Ectodermal cell (in vitro differentiated cells): ENCODE data around the gene CEACAM3.

Experiments
- H3K27ac ChIP-seq: 2 replicates; pipeline ENCODE4 v1.7.0; 2013; ENCODE audit warnings: mild to moderate bottlenecking, low read depth, low read length; ENCODE audit not compliant: insufficient read depth, poor library complexity, severe bottlenecking
- H3K27me3 ChIP-seq: 2 replicates; pipeline ENCODE4 v1.7.0; 2013; ENCODE audit warnings: mild to moderate bottlenecking, low read length; ENCODE audit not compliant: insufficient read depth, control insufficient read depth, poor library complexity, severe bottlenecking
- H3K36me3 ChIP-seq: one replicate; pipeline ENCODE4 v1.7.0; 2013; ENCODE audit warnings: low read length; ENCODE audit not compliant: control insufficient read depth, insufficient read depth
- H3K4me1 ChIP-seq: one replicate; pipeline ENCODE4 v1.7.0; 2013; ENCODE audit warnings: low read length; ENCODE audit not compliant: control insufficient read depth, insufficient read depth
- H3K4me3 ChIP-seq: 2 replicates; pipeline ENCODE4 v1.7.0; 2013; ENCODE audit warnings: low read depth, low read length, control low read depth; ENCODE audit not compliant: insufficient read depth
- H3K9me3 ChIP-seq: 2 replicates; pipeline ENCODE4 v1.7.0; 2013; ENCODE audit warnings: mild to moderate bottlenecking, low read length, moderate library complexity; ENCODE audit not compliant: control insufficient read depth
- WGBS, 2 experiments: methylation state at CpG; one replicate each; pipeline ENCODE4 v1.1.7; 2013; ENCODE audit warnings: missing lambda C conversion rate in 2 of 2; 5-methylcytosine and 5-hydroxymethylcytosine counted together

Gene CEACAM3

DNA sequence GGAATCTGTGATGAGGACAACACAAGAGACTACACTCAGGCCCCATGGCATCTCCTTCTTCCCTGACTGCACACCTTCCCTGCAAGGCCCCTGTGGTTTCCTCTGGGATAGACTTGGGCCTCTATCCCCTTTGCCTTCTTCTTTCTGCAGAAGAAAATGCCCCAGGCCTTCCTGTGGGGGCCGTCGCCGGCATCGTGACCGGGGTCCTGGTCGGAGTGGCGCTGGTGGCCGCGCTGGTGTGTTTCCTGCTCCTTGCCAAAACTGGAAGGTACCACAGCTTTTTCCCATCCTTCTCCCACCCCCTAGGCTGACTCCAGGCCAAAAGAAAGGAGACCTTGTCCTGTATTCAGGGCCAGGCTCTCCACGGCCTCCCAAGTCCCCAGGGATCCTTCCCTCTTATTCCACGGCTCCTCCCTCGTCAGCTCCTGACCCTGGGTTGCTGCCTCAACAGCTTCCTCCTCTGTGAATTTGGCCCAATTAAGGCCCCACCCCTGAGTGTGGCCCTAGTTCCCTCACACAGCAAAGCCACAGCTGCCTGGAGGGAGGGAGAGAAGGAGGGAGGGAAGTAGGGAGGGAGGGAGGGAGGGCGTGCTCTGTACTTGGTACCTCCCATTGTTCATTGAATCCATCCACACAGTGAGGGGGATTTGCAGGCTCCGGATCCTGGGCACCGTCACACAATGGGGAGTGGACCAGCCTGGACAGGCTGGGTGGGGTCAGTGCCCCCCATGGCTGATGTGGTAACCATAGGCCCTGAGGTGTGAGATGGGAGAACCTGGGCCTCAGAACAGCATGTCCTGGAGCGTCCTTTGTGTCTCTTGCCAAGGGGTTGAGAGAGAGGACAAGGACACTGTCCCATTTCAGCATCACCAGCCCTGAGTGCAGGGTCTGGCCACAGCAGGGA is 12.5 kb downstream of the CEACAM3 start:
- Histone ChIP-seq H3K27ac (no peak overlapping the region), H3K36me3 (no peaks in the 10 kb centered on the region), H3K27me3 (no peaks in the 10 kb centered on the region), H3K9me3 (no peaks in the 10 kb centered on the region), H3K4me3 (no peak overlapping the region), H3K4me1 (no peaks in the 10 kb centered on the region)
- 81 to 83% methylated on average over 15 to 16 of the region's 16 CpGs for WGBS, 2 experiments

DNA sequence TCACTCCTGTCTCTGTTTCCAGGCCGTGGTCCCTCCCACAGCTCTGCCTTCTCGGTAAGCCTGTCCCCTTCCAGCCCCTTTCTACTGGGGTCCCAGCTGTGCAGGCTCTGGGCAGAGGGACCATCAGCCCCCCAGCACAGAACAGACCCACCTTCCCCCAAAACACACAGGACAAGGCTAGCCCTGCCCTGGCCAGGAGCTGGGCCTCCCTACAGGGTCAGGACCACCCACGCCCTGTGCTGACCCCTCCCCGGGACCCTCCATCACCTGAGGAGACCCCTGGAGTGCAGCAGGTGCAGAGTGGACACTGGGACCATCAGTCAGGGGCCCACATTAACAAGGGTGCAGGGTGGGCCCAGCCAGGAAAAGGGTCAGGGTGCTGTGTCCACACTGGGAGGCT is 13.9 kb downstream of the CEACAM3 start:
- WGBS, 2 experiments: 81 to 83% methylated on average over 4 of the region's 4 CpGs
- Histone ChIP-seq H3K27me3 (no peaks in the 10 kb centered on the region), H3K4me3 (no peak overlapping the region), H3K9me3 (no peaks in the 10 kb centered on the region), H3K27ac (no peak overlapping the region), H3K36me3 (no peaks in the 10 kb centered on the region), H3K4me1 (no peaks in the 10 kb centered on the region)

DNA sequence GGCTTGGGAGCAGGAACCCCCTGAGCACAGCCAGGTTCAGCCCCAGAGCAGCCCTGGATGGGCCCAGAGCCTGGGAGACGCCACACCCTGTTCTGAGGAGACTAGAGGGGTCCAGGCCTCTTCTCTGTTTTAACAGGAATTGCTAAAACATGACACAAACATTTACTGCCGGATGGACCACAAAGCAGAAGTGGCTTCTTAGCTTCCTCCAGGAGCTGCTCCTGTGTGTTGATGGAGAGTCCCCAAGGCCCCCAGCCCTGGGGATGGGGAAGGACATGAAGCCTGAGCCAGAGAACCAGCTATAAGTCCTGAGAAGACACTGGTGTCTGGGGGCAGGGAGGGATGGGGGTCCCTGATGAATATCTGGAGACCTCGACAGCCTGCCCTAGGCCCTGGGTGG is 14.6 kb downstream of the CEACAM3 start:
- Histone ChIP-seq H3K9me3 (no peaks in the 10 kb centered on the region), H3K4me1 (no peaks in the 10 kb centered on the region), H3K36me3 (no peaks in the 10 kb centered on the region), H3K27me3 (no peaks in the 10 kb centered on the region), H3K4me3 (no peak overlapping the region), H3K27ac (no peak overlapping the region)
- WGBS, 2 experiments: 70 to 76% methylated on average over 3 of the region's 3 CpGs

DNA sequence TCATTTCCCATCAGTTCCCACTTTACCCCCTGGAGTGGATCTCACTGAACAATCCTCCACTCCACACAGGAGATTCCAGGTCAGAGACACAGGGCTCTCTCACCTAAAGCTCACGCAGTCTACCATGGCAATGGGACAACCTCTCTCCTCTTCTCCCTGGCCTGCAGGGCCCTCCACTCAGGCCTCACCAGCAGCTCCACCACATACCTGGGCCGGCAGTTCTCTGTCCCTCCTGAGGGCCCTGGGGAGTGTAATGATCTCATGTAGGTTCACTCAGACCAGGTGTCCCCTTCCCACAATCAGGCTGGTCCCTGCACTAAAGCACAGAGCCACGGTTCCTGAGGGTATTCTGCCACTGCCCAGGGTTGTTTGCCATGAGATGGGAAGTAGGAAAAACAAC is 15.6 kb downstream of the CEACAM3 start:
- 60 to 78% methylated on average over 3 of the region's 3 CpGs for WGBS, 2 experiments
- Histone ChIP-seq H3K36me3 (no peaks in the 10 kb centered on the region), H3K4me3 (no peak overlapping the region), H3K27me3 (no peaks in the 10 kb centered on the region), H3K27ac (no peak overlapping the region), H3K9me3 (no peaks in the 10 kb centered on the region), H3K4me1 (no peaks in the 10 kb centered on the region)

DNA sequence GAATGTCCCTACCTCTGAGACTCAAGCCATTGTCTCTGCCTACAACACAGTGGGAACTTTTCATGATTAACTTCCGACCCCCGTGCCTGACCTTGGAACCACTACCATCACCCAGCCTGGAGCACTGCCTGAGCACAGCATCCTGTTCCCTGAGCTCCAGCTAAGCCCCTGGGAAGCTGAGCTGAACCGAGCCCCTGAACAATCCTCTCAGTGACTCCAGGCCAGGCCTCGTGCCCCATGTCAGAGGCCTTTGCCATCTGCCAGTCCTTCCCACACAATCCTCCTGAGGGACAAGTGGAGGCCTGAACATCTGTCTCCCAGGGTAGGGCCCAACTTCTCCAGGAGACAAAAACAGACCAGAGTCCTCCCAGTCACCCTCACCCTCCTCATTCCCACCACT is 17.5 kb downstream of the CEACAM3 start:
- H3K36me3 ChIP-seq: no peaks in the 10 kb centered on the region
- H3K27ac ChIP-seq: no peak overlapping the region
- H3K27me3 ChIP-seq: no peaks in the 10 kb centered on the region
- H3K9me3 ChIP-seq: no peaks in the 10 kb centered on the region
- H3K4me1 ChIP-seq: no peaks in the 10 kb centered on the region
- 51 to 55% methylated on average over 4 of the region's 4 CpGs for WGBS, 2 experiments
- no peak overlapping the region for H3K4me3 ChIP-seq

DNA sequence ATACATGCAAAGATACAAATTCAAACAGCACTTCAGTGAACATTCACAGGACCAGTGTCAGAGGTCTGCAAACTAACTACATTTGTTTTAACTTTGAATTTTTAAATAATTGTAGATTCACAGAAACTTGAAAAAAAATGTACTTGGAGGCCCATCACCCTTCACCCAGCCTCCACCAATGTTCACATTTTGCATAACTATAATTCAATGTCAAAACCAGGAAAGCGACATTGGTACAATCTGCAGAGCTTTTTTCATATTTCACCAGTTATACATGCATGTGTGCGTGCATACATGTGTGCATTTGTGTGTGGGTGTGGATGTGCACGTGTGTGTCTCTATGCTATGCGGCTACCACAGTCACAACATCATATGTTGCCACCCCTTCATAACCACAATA is 18.9 kb downstream of the CEACAM3 start:
- no peak overlapping the region for H3K4me3 ChIP-seq
- H3K27ac ChIP-seq: no peak overlapping the region
- WGBS, 2 experiments: 63 to 79% methylated on average over 1 to 2 of the region's 4 CpGs
- H3K9me3 ChIP-seq: no peaks in the 10 kb centered on the region
- no peaks in the 10 kb centered on the region for H3K4me1 ChIP-seq
- H3K36me3 ChIP-seq: no peaks in the 10 kb centered on the region
- no peaks in the 10 kb centered on the region for H3K27me3 ChIP-seq

GRCh38 chr19:41816761-41817160 is 20.4 kb downstream of the CEACAM3 start:
- no peak overlapping the region for H3K4me3 ChIP-seq
- no peaks in the 10 kb centered on the region for H3K27me3 ChIP-seq
- no peak overlapping the region for H3K27ac ChIP-seq
- no peaks in the 10 kb centered on the region for H3K4me1 ChIP-seq
- H3K36me3 ChIP-seq: no peaks in the 10 kb centered on the region
- H3K9me3 ChIP-seq: no peaks in the 10 kb centered on the region
- 91 to 95% methylated on average over 2 of the region's 2 CpGs for WGBS, 2 experiments

DNA sequence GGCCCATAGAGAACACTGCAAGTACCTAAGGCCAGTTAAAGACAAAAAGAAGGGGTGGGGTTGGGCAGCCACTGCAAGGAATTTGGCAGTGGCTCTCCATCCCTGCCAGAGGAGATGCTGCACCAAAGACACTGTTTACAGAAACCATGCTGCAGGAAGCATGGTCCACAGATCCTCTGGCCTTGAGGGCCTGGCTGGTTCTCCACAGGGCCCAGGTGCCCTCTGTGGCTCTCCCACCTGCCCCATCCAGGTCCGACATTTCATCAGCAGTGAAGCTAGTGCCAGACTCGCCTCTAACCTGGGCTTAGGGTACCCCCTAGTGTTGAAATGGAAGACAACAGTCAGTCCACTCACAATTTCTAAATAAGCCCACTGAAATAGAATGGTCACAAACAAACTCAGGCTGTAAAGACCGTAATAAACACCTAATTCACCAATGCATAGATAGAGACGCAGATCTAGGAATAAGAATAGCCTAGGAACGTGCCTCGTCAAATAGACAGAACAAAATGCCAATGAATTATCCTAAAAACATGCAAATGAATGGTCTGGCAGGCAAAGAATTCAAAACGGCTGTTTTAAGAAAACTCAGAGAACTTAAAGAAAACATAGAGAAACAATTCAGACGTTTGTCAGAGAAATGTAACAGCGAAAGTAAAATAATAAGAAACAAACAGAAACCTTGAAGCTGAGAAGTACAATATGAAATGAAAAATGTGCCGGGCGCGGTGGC is 24.8 kb downstream of the CEACAM3 start:
- H3K4me3 ChIP-seq: no peak overlapping the region
- no peaks in the 10 kb centered on the region for H3K36me3 ChIP-seq
- peaks cover 3% of the 10 kb centered on the region for H3K27me3 ChIP-seq
- H3K9me3 ChIP-seq: no peaks in the 10 kb centered on the region
- H3K4me1 ChIP-seq: no peaks in the 10 kb centered on the region
- 44 to 45% methylated on average over 12 of the region's 12 CpGs for WGBS, 2 experiments
- no peak overlapping the region for H3K27ac ChIP-seq

DNA sequence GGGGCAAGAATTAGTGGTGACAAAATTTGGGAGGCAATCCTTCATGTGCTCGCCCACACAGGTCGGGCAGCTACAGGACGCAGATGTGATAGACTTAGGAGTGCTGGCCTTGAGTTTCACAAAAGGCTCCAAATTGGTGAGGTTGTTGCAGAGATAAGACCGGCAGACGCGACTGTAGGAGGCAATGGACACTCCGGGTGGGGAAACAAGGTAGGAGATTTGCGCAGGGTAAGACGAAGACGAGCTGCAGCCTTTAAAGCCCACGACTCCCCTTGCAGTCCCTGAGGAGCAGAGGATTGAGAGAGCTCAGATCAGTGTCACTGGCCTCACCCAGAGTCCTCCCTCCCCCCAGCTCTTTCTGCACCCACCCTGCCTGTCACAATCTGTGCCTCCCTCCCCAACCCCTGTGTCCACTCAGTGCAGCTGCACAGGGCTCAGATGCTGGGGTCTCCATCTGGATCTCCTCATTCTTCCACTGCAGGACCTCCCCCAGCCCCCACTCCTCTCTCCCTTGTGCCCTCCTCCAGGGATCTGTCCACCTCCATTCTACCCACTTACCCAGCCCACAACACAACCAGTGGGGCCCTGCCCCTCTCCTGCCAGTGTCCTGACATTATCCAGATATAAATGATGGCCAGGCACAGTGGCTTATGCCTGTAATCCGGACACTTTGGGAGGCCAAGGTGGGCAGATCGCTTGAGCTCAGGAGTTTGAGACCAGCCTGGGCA is 41.8 kb downstream of the CEACAM3 start:
- H3K4me3 ChIP-seq: no peak overlapping the region
- WGBS, 2 experiments: 76 to 78% methylated on average over 13 of the region's 13 CpGs
- no peaks in the 10 kb centered on the region for H3K9me3 ChIP-seq
- no peaks in the 10 kb centered on the region for H3K36me3 ChIP-seq
- H3K27me3 ChIP-seq: peaks cover 23% of the 10 kb centered on the region
- no peak overlapping the region for H3K27ac ChIP-seq
- H3K4me1 ChIP-seq: no peaks in the 10 kb centered on the region

DNA sequence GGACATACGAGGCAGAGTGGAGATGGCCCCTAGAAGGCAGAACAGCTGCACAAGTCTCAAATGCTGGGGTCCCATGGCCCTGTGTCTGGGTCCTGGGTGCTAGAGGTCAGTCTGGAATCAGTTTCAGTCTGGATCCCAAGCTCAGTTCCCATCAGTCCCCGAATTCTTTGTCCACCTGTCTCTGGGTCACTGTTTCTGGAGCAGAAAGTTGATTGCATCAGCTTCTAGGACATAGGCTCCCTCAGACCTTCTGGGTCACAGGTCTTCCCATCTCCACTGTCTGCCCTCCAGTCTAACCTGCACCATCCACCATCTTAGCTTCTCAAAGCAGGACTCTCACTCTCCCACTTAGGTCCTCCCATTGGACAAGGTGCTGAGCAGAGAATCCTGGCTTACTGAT is 42.8 kb downstream of the CEACAM3 start:
- no peaks in the 10 kb centered on the region for H3K9me3 ChIP-seq
- WGBS, 2 experiments: 64 to 76% methylated on average over 2 of the region's 2 CpGs
- no peaks in the 10 kb centered on the region for H3K36me3 ChIP-seq
- H3K4me1 ChIP-seq: no peaks in the 10 kb centered on the region
- H3K27ac ChIP-seq: no peak overlapping the region
- H3K27me3 ChIP-seq: peaks cover 23% of the 10 kb centered on the region
- H3K4me3 ChIP-seq: no peak overlapping the region
